ENCODE measurements around the gene THOC2. TPM values are rescaled to one million over a fixed set of nuclear protein-coding genes. Genes with fewer than 3 reads are reported as not detected.
"Not testable (repeated sequence)": the region's sequence is repeated elsewhere in the genome, so short reads cannot be mapped to it uniquely, and the experiment has no call there.

THOC2 gene
- total and polyA plus RNA-seq, 9 of the 15 experiments (the other 6 are each of a cell fraction or from before 2014, with no cell fraction given), result 131 to 234 (median 192) TPM

- H3K27me3 ChIP-seq (ENCODE audit: control insufficient read depth in 2 of 2, insufficient read depth in 2 of 2, low read length in 2 of 2); FAIRE-seq; BruUV-seq (replicated peaks); H3K9me1 ChIP-seq (ENCODE audit: control insufficient read depth, insufficient read depth, low read length); H3K79me2 ChIP-seq (ENCODE audit: control insufficient read depth, insufficient read depth, low read length); H3K9ac ChIP-seq (ENCODE audit: insufficient read depth in 1 of 2, low read depth in 2 of 2, low read length in 2 of 2); POLR2A ChIA-PET; H3K27ac ChIP-seq (ENCODE audit: extremely low read depth, low read depth, low read length); H4K20me1 ChIP-seq (replicated peaks; ENCODE audit: control insufficient read depth, insufficient read depth, low read length); H3K4me1 ChIP-seq (replicated peaks in 1 of 2; ENCODE audit: control insufficient read depth in 2 of 2, insufficient read depth in 2 of 2, low read length in 2 of 2); H3K4me3 ChIP-seq; H2AFZ ChIP-seq (ENCODE audit: low read depth, low read length); H3K4me2 ChIP-seq (ENCODE audit: insufficient read depth, low read length); in situ Hi-C loops (cut with MboI); CTCF ChIA-PET (ENCODE audit: low intra/inter-chr PET ratio); intact Hi-C loops (cut with micrococcal nuclease); H3K36me3 ChIP-seq (ENCODE audit: control insufficient read depth, insufficient read depth, low read length); ATAC-seq; H3K9me3 ChIP-seq (replicated peaks; ENCODE audit: control insufficient read depth, insufficient read depth, low read depth, low read length); DNase-seq (ENCODE audit: extremely low read depth in 1 of 4, low spot score in 3 of 4): not testable (repeated sequence)
- TF ChIP-seq ZNF431 (CRISPR knock-in tag; IDR thresholded peaks at IDR 0.05) (peak; percentile 98), CBX3 (IDR thresholded peaks at IDR 0.05; ENCODE audit: borderline replicate concordance in 1 of 2, low read length in 2 of 2) (0 out of 3 replicates have a peak, but pooled peaks of 1 of the 2 experiments have one; percentile 33)
- 44% methylated on average over 3 of the region's 3 CpGs for WGBS (ENCODE audit: insufficient coverage, low coverage, missing lambda C conversion rate)
These were observed 27.0 kb upstream of the THOC2 start for GRCh38 chrX:123759849-123760248.

- CTCF ChIA-PET (ENCODE audit: low intra/inter-chr PET ratio); in situ Hi-C loops (cut with MboI); H2AFZ ChIP-seq (ENCODE audit: low read depth, low read length); H3K4me1 ChIP-seq (replicated peaks in 1 of 2; ENCODE audit: control insufficient read depth in 2 of 2, insufficient read depth in 2 of 2, low read length in 2 of 2); H3K4me3 ChIP-seq; H4K20me1 ChIP-seq (replicated peaks; ENCODE audit: control insufficient read depth, insufficient read depth, low read length); ATAC-seq; FAIRE-seq; intact Hi-C loops (cut with micrococcal nuclease); H3K4me2 ChIP-seq (ENCODE audit: insufficient read depth, low read length); BruUV-seq (replicated peaks); DNase-seq (ENCODE audit: extremely low read depth in 1 of 4, low spot score in 3 of 4); H3K9ac ChIP-seq (ENCODE audit: insufficient read depth in 1 of 2, low read depth in 2 of 2, low read length in 2 of 2); POLR2A ChIA-PET; H3K27me3 ChIP-seq (ENCODE audit: control insufficient read depth in 2 of 2, insufficient read depth in 2 of 2, low read length in 2 of 2); H3K79me2 ChIP-seq (ENCODE audit: control insufficient read depth, insufficient read depth, low read length); H3K9me3 ChIP-seq (replicated peaks; ENCODE audit: control insufficient read depth, insufficient read depth, low read depth, low read length); H3K27ac ChIP-seq (ENCODE audit: extremely low read depth, low read depth, low read length); H3K36me3 ChIP-seq (ENCODE audit: control insufficient read depth, insufficient read depth, low read length); H3K9me1 ChIP-seq (ENCODE audit: control insufficient read depth, insufficient read depth, low read length): not testable (repeated sequence)
- WGBS (ENCODE audit: insufficient coverage, low coverage, missing lambda C conversion rate), result 80% methylated on average over 1 of the region's 1 CpG
- peak; percentile 75; the same call in 1 of the 2 replicates for TF ChIP-seq ZNF431 (CRISPR knock-in tag; IDR thresholded peaks at IDR 0.05)
These were observed 24.9 kb upstream of the THOC2 start for GRCh38 chrX:123757794-123758193.
